ENCODE measurements around the gene PSMB3. TPM values are rescaled to one million over a fixed set of nuclear protein-coding genes. Genes with fewer than 3 reads are reported as not detected.

Gene PSMB3
- polyA plus RNA-seq, 1 donor (not counting 4 experiments of a cell fraction or from before 2014, with no cell fraction given): 294 TPM

- DNase-seq (ENCODE audit: low read depth, low spot score): no peak
- H3K79me2 ChIP-seq (ENCODE audit: control insufficient read depth, insufficient read depth, low read length): peaks cover 48% of the 10 kb centered on the region
- FAIRE-seq: no peak
Measured at GRCh38 chr17:38798614-38799500, 46.3 kb downstream of the PSMB3 start.

GRCh38 chr17:38799501-38800236 is 47.1 kb downstream of the PSMB3 start, which contains the start of gene PIP4K2B:
Gene PIP4K2B, minus strand, starts transcription at chr17:38799556. Its CDS starts 132 bp downstream, at chr17:38799424.
- peak within 1 kb of the TSS; percentile 86 for H3K9ac ChIP-seq (ENCODE audit: control insufficient read depth, extremely low read depth, insufficient read depth, low read length)
- peak; percentile 78 for DNase-seq (ENCODE audit: low read depth, low spot score)
- H3K4me3 ChIP-seq (ENCODE audit: control insufficient read depth in 2 of 3, extremely low read depth in 1 of 3, insufficient read depth in 2 of 3, low read depth in 1 of 3, low read length in 3 of 3): peak within 1 kb of the TSS; percentile 81 to 90 (median 89)
- H3K9me1 ChIP-seq (ENCODE audit: control insufficient read depth, extremely low read depth, insufficient read depth, low read length): peaks cover 2% of the 10 kb centered on the region
- H3K4me1 ChIP-seq (ENCODE audit: control insufficient read depth, extremely low read depth, insufficient read depth, low read length): peaks cover 20% of the 10 kb centered on the region
- peak within 1 kb of the TSS; percentile 64 for H2AFZ ChIP-seq (ENCODE audit: control insufficient read depth, low read length)
- H3K9me3 ChIP-seq (ENCODE audit: control insufficient read depth, low read depth, low read length): no peaks in the 10 kb centered on the region
- peaks cover 16 to 17% of the 10 kb centered on the region in 2 experiments for H3K36me3 ChIP-seq (ENCODE audit: control insufficient read depth in 2 of 2, extremely low read depth in 1 of 2, insufficient read depth in 2 of 2, low read length in 2 of 2)
- H3K4me2 ChIP-seq (ENCODE audit: control insufficient read depth, extremely low read depth, insufficient read depth, low read depth, low read length): peak within 1 kb of the TSS; percentile 87
- H4K20me1 ChIP-seq (ENCODE audit: control insufficient read depth, extremely low read depth, insufficient read depth, low read length): no peaks in the 10 kb centered on the region
- H3K79me2 ChIP-seq (ENCODE audit: control insufficient read depth, insufficient read depth, low read length): peaks cover 41% of the 10 kb centered on the region
- H3K27ac ChIP-seq (ENCODE audit: control insufficient read depth, insufficient read depth, low read length): peak within 1 kb of the TSS; percentile 85
- no peak for FAIRE-seq
- dilution Hi-C loops (cut with MboI; ENCODE audit: extremely low pct_ligation_motif_present, low sequenced_read_pairs): no loop called here
- TF ChIP-seq EZH2 (IDR thresholded peaks at IDR 0.05; ENCODE audit: low read length): no peak
- TF ChIP-seq, protein P1, sequence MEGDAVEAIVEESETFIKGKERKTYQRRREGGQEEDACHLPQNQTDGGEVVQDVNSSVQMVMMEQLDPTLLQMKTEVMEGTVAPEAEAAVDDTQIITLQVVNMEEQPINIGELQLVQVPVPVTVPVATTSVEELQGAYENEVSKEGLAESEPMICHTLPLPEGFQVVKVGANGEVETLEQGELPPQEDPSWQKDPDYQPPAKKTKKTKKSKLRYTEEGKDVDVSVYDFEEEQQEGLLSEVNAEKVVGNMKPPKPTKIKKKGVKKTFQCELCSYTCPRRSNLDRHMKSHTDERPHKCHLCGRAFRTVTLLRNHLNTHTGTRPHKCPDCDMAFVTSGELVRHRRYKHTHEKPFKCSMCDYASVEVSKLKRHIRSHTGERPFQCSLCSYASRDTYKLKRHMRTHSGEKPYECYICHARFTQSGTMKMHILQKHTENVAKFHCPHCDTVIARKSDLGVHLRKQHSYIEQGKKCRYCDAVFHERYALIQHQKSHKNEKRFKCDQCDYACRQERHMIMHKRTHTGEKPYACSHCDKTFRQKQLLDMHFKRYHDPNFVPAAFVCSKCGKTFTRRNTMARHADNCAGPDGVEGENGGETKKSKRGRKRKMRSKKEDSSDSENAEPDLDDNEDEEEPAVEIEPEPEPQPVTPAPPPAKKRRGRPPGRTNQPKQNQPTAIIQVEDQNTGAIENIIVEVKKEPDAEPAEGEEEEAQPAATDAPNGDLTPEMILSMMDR (optimal IDR thresholded peaks at IDR 0.05 in 1 of 3, IDR thresholded peaks at IDR 0.05 in 1 of 3, conservative IDR thresholded peaks at IDR 0.05 in 1 of 3; ENCODE audit: extremely low read depth in 1 of 3, insufficient read depth in 2 of 3, low read length in 3 of 3): no peak
- H3K27me3 ChIP-seq (ENCODE audit: control insufficient read depth, extremely low read depth, insufficient read depth, low read length): no peaks in the 10 kb centered on the region

More at GRCh38 chr17:38798614-38799500, 46.3 kb downstream of the PSMB3 start:
- Histone ChIP-seq H3K27ac (ENCODE audit: control insufficient read depth, insufficient read depth, low read length) (peak overlapping the region; percentile 58), H3K27me3 (ENCODE audit: control insufficient read depth, extremely low read depth, insufficient read depth, low read length) (no peaks in the 10 kb centered on the region), H3K9me3 (ENCODE audit: control insufficient read depth, low read depth, low read length) (no peaks in the 10 kb centered on the region), H3K4me2 (ENCODE audit: control insufficient read depth, extremely low read depth, insufficient read depth, low read depth, low read length) (peak overlapping the region; percentile 87), H3K4me1 (ENCODE audit: control insufficient read depth, extremely low read depth, insufficient read depth, low read length) (peaks cover 20% of the 10 kb centered on the region), H4K20me1 (ENCODE audit: control insufficient read depth, extremely low read depth, insufficient read depth, low read length) (no peaks in the 10 kb centered on the region), H2AFZ (ENCODE audit: control insufficient read depth, low read length) (peak overlapping the region; percentile 64), H3K4me3 (ENCODE audit: control insufficient read depth in 2 of 3, extremely low read depth in 1 of 3, insufficient read depth in 2 of 3, low read depth in 1 of 3, low read length in 3 of 3) (peak overlapping the region; percentile 81 to 90 (median 89)), H3K9me1 (ENCODE audit: control insufficient read depth, extremely low read depth, insufficient read depth, low read length) (peaks cover 2% of the 10 kb centered on the region), H3K36me3 (ENCODE audit: control insufficient read depth in 2 of 2, extremely low read depth in 1 of 2, insufficient read depth in 2 of 2, low read length in 2 of 2) (peaks cover 16 to 17% of the 10 kb centered on the region in 2 experiments), H3K9ac (ENCODE audit: control insufficient read depth, extremely low read depth, insufficient read depth, low read length) (peak overlapping the region; percentile 78)
- dilution Hi-C loops (cut with MboI; ENCODE audit: extremely low pct_ligation_motif_present, low sequenced_read_pairs): no loop called here
- TF ChIP-seq, protein P1 (optimal IDR thresholded peaks at IDR 0.05 in 1 of 3, IDR thresholded peaks at IDR 0.05 in 1 of 3, conservative IDR thresholded peaks at IDR 0.05 in 1 of 3; ENCODE audit: extremely low read depth in 1 of 3, insufficient read depth in 2 of 3, low read length in 3 of 3): no peak
- TF ChIP-seq EZH2 (IDR thresholded peaks at IDR 0.05; ENCODE audit: low read length): no peak

Data from keratinocyte (primary cell).